Fibroblast of skin of back (primary cell): ENCODE measurements around the gene SLC7A8.
"Not testable (repeated sequence)": the region's sequence is repeated elsewhere in the genome, so short reads cannot be mapped to it uniquely, and the experiment has no call there.

Experiments
- DNase-seq: peaks from one replicate; pipeline ENCODE4 v3.0.0-alpha.2; 2013

The SLC7A8 gene

GRCh38 chr14:23113431-23114119 lies 69.9 kb downstream of the SLC7A8 start:
- no peak for DNase-seq

- no peak for DNase-seq
These were observed 70.9 kb downstream of the SLC7A8 start for GRCh38 chr14:23112359-23113178.

- DNase-seq: no peak
These were observed 72.7 kb downstream of the SLC7A8 start for GRCh38 chr14:23110579-23111365.

- DNase-seq: no peak
These were observed 73.7 kb downstream of the SLC7A8 start for GRCh38 chr14:23109769-23110168.

- not testable (repeated sequence) for DNase-seq
These were observed 75.3 kb downstream of the SLC7A8 start for GRCh38 chr14:23108169-23108568.

GRCh38 chr14:23107620-23108019 lies 75.8 kb downstream of the SLC7A8 start:
- DNase-seq: not testable (repeated sequence)

- no peak for DNase-seq
These were observed 76.8 kb downstream of the SLC7A8 start for GRCh38 chr14:23106747-23107045.

- no peak for DNase-seq
These were observed 78.1 kb downstream of the SLC7A8 start for GRCh38 chr14:23105348-23105824.

- no peak for DNase-seq
These were observed 78.7 kb downstream of the SLC7A8 start, which contains the start of gene CIROP for GRCh38 chr14:23104591-23105347. CIROP (minus strand) TSS chr14:23104989; CDS start chr14:23104920, 69 bp downstream.

- DNase-seq: no peak
These were observed 79.3 kb downstream of the SLC7A8 start for GRCh38 chr14:23104070-23104590.

GRCh38 chr14:23103581-23103980 lies 79.9 kb downstream of the SLC7A8 start:
- DNase-seq: no peak

GRCh38 chr14:23102801-23103200 lies 80.7 kb downstream of the SLC7A8 start:
- DNase-seq: no peak

GRCh38 chr14:23101986-23102625 lies 81.4 kb downstream of the SLC7A8 start:
- no peak for DNase-seq

- no peak for DNase-seq
These were observed 82.1 kb downstream of the SLC7A8 start for GRCh38 chr14:23101213-23101970.

GRCh38 chr14:23099212-23099861 lies 84.1 kb downstream of the SLC7A8 start:
- DNase-seq: no peak

- no peak for DNase-seq
These were observed 85.7 kb downstream of the SLC7A8 start for GRCh38 chr14:23097786-23098185.

GRCh38 chr14:23095196-23096108 lies 88.0 kb downstream of the SLC7A8 start, which contains the start of gene C14orf119:
C14orf119 (plus strand) TSS chr14:23095505; CDS start chr14:23097659, 2,154 bp downstream.
- DNase-seq: peak; percentile 99

- DNase-seq: peak; percentile 88
These were observed 88.7 kb downstream of the SLC7A8 start, which contains the start of gene ACIN1 for GRCh38 chr14:23094666-23095195. ACIN1 (minus strand) TSS chr14:23095136; CDS start chr14:23095112, 24 bp downstream.
